GM19395 (cell line): ENCODE measurements around the gene FTO.

ENCODE experiments used
- ATAC-seq: cut with Tn5 transposase; IDR thresholded peaks from one replicate; pipeline ENCODE4 v1.9.1; 2021; ENCODE audit warnings: mild to moderate bottlenecking, moderate library complexity; ENCODE audit not compliant: unreplicated experiment

Gene FTO

GRCh38 chr16:53752560-53752959 lies 48.6 kb downstream of the FTO start:
- no peak for ATAC-seq

GRCh38 chr16:53753431-53753830 lies 49.5 kb downstream of the FTO start:
- ATAC-seq = no peak

DNA sequence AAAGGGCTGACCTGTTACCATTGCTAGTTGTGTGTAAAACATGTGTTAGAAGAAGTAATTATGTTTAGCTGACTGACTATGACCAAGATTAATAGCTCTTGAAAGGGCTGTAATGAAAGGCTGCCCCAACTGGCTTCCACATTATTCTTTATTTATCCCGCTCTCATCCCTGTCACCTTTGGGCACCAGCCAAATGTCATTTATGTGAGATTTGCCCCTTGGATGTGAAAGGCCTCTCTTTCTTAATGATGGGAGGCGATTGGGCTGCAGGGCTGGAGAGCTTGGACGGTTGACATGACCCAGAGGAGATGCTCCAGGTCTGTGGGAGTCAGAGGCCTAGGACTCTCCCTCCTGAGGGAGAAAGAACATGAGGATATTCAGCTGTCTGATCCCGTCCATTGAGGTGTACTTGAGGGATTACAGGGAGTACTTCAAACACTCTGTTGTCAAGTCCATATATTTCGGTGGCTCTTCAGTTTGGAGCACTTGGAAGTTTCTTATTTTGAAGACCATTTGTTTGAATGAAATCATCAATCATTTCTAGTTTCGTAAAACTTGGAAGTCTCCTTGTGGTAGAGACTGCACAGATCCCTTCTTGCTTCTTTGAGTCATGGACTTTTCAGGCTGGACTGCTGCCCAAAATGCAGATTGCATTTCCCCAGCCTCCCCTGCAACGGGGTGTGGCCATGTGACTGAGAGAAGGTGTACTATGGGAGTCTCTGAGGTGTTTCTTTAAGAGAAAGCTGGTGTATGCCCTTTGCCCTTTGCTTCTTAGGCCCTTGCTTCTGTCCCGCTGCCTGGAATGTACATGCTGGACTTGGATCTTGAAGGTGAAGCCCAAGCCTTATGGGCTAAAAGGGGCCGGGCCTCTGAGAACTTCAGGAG lies 51.3 kb downstream of the FTO start:
- ATAC-seq = no peak

DNA sequence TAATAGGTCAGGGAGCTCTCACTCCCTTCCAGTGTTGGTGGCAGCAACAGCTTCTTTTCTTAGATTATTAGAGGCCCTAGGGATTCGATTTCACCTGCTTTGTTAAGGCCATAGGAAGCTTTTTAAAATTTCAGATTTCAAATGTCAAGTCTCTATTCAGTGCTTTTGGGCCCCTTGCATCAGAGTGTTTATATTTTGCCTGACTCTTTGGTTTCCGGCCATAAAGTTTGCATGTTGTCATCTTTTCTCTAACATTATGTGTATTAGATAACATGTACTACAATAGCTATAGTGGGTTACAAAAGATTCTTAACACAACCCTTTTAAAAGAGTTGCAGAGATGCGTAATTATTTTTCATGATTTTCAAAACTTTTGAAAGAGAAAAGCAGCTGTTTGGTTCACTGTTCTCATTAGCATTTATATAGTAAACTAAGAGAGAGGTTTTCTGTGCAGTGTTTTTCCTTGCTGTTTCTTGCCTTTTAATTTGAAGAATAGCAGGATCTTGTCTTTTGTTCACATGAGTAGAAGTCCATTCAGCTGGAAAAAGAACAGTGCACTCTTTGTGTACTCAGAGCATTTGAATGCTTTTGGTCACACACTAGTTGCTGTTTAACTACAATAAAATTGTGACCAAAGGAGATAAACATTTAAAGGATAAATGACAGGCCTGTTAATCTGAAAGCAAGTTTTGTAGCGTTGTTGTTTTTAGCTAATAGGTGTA lies 52.5 kb downstream of the FTO start:
- ATAC-seq = no peak

- ATAC-seq = no peak
Measured at GRCh38 chr16:53757971-53758609, 54.1 kb downstream of the FTO start.

- no peak for ATAC-seq
Measured at GRCh38 chr16:53761962-53762703, 58.2 kb downstream of the FTO start.

DNA sequence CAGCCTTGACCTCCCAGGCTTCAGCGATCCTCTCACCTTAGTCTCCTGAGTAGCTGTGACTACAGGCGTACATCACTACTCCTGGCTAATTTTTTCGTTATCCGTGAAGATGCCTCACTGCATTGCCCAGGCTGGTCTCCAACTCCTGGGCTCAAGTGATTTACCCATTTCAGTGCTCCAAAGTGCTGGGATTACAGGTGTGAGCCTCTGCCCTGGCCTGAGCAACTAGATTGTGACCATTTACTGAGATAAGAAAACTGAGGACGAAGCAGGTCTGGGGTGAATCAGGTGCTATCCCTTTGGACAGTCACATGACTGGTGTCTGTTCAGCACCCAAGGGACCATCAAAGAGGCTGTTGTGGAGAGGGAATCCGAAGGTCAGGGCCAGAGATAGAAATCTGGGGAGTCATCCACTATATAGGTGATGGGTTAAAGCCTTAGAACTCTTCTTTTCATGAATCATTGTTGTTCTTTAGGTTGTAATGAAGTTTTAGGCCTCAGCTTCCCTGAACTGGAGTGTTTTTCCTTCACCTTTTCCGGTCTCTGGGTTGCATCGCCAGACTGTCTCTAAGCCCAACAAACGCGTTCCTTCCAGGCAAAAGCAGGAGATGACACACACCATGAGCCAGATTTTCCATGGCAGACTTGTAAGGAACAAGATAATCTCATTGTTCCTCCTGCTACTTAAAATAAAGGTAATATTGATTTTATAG lies 62.5 kb downstream of the FTO start:
- no peak for ATAC-seq

DNA sequence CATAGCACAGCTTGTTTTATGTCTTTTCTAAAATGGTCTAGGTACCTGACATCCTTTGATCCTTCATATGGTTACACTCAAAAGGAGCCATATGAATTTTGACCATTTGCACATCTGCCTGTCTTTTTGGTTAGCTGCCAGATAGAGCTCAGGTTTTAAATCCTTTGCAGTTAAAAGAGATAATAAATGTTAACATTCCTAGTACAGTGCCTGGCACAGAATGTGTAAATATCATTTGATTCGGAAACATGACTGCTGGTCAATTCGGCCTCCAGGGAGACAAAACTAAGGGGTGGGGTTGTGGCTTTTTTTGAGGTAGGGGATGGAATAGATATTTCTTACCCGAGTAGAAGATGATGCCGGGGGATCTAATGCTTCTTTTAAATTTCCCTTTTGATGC lies 64.2 kb downstream of the FTO start:
- ATAC-seq = no peak

GRCh38 chr16:53768593-53768992 lies 64.6 kb downstream of the FTO start:
- no peak for ATAC-seq

DNA sequence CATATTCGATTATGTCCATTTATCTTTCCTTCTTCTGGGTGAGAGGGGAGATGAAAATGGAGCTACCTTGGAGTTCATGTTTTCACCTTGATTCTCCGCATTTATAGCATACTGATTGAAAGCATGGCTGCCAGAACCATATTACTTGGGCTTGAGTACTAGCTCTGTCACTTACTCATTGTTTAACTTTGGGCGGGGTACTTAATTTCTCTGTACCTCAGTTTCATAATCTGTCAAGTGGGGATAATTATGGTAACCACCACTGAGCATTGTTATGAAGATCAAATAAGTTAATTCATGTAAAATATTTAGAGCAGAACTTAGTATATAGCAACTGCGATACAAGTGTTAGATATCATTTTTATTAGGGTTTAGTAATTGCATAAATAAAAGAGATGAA lies 65.2 kb downstream of the FTO start:
- no peak for ATAC-seq

GRCh38 chr16:53769787-53770186 lies 65.8 kb downstream of the FTO start:
- ATAC-seq = no peak

DNA sequence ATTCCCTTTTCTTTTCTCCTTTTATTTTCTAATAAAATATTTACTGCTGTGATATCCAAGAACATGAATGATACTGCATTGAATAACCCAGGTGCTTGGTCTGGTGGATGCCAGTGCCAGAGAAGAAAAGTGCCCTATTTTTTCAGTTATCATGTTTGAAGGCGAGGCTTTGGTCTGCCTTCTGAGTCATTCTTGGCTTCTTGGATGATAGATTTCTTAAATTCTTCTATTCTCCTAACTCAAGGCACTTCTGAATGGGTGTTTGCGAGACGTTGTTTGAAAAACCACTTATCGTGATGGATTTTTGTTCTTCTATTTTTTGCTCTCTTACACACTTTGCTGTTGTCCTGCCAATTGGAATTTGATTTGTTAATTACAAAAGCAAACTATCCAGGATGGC lies 66.7 kb downstream of the FTO start:
- no peak for ATAC-seq

DNA sequence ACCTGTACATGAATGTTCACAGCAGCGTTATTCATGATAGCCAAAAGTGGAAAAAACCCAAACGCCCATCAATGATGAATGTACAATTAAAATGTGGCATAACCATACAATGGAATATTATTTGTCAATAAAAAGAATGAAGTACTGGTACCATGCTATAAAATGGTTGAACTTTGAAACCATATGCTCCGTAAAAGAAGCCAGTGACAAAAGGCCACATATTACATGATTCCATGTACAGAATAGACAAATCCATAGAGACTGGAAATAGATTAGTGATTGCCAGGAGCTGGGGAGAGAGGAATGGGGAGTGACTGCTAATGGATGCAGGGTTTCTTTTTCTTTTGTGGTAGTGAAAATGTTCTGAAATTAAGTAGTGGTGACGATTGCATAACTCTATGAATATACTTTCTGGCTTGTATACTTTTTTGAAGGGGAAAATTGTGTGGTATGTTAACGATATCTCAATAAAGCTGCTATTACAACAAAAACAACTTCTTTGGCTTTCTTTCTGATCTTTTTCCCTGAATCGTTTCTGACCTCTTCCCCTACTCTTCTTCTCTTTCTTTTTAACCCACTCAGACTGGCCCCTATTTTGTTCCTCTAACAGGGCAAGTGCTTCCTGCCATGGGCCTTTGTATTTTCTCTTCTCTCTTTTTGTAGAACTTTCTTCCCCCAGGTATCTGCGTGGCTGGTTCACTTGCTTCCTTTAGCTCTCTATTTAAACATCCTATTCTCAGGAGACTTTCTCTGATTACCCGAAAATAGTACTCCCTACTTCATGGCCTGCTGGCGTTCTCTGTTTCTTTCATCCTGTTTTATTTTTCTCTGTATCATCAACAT lies 67.9 kb downstream of the FTO start:
- ATAC-seq = no peak

GRCh38 chr16:53773150-53773846 lies 69.3 kb downstream of the FTO start:
- peak; percentile 63 for ATAC-seq

DNA sequence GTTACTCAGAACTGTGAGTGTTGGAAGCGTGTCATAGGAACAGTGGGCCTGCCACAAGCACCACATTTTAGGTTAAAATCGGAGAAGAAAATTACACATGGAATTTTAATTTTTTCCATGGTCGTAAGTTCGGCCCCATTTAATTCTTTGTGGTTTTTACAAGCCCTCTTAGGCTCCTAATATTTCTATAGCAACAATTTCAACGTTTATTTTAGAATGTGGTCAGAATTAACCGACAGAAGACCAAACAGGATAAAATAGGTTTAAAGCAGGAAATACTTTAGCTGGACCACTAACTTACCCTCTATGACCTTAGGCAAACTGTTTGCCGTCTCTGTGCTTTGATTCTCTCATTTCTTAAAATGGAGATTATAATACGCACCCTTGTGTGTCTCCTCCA lies 69.9 kb downstream of the FTO start:
- ATAC-seq = no peak

- no peak for ATAC-seq
Measured at GRCh38 chr16:53775106-53775820, 71.3 kb downstream of the FTO start.

GRCh38 chr16:53775821-53776431 lies 72.0 kb downstream of the FTO start:
- no peak for ATAC-seq

- no peak for ATAC-seq
Measured at GRCh38 chr16:53779186-53779585, 75.2 kb downstream of the FTO start.
